ENCODE measurements around the gene NRAP.

NRAP gene

DNA sequence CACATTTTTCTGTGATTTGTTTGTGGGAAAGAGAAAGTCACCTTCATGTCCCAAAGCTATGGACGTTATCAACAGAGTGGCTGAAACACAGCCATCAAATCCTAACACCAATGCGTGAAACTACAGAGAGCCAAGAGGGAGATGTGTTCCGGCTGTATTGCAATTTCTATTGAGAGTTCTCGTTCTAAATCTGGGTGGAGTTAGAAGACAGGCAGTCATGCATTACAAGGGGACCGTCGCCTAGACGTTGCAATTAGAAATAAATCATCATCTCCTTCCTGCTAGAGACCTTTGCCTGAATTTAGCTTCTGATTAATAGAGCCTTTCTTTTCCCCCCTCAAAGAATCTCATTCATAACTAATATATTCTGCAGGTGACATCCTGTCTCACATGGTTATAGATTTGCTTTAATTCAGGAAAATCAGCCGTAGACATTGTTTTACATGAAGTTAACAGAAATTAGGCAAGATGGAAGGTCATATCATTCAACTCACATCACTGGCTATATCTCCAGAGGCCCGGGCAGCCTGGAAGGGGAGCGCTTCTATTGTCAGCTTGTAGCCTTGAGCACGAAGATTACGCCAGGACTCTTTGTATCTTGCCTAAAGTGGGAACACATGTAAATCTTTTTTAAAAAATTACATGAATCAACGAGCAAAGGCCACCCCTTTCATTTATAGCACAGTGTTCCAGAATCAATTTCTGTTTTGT is 58.4 kb downstream of the NRAP start:
- DNase-seq: no peak

DNA sequence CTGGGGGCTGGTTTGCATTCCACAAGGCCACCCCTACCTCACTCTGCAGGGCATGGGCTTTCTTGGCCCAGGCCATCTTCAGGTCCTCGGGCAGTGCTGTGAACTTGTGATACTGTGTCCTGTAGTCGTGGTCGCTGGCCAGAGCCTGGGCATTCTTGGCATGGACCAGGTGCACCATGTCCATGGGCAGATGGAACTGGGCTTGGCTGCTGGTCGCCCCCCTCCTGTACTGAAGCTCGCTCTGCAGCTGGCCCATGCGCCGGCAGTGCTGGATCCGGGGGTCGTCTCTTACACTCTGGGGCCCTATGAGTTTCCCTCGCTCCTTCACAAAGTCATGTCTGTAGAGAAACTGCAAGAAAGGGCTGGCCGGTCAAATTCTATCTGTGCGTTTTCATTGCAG is 59.3 kb downstream of the NRAP start:
- no peak for DNase-seq

DNA sequence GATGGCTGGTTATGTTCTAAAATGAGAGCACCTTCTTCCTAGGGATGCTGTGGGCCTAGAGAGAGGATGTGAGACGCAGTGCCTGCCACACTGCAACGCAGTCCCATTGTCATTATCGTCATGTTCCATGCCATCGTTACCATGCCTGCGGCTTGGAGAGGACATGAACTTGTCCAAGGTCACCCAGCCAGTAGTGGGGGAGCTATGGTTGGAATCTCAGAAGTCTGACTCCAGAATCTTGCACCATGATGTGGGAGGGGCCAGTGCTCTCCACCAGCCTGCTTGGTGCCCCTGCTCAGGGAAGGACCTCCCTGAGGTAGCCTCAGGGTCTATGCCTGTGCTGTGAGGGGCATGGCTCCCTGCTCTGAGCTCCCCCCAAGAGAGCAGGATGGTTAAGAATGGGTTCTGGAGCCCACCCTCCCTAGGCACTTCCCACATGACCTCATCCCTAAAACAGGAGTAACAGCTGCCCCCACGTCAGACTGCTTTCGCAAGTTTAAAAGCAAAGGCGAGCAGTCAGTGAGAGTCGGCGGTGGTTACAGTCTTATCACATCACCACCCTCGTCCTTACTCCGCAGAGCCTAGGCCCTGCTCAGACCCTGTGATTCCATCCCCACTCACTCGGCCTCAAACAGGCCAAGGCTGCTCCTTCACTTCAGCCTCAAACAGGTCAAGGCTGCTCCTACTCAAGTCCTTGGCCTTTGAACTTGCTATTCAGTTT is 60.6 kb downstream of the NRAP start:
- no peak for DNase-seq

- DNase-seq: no peak
Measured at GRCh38 chr10:113600569-113600968, 63.3 kb downstream of the NRAP start.

GRCh38 chr10:113594652-113595051 is 69.2 kb downstream of the NRAP start:
- DNase-seq: no peak

GRCh38 chr10:113592380-113592779 is 71.5 kb downstream of the NRAP start:
- no peak for DNase-seq

- no peak for DNase-seq
Measured at GRCh38 chr10:113590581-113590980, 73.3 kb downstream of the NRAP start.

GRCh38 chr10:113589201-113589770 is 74.6 kb downstream of the NRAP start:
- no peak for DNase-seq

GRCh38 chr10:113585949-113586348 is 77.9 kb downstream of the NRAP start:
- DNase-seq: no peak

DNA sequence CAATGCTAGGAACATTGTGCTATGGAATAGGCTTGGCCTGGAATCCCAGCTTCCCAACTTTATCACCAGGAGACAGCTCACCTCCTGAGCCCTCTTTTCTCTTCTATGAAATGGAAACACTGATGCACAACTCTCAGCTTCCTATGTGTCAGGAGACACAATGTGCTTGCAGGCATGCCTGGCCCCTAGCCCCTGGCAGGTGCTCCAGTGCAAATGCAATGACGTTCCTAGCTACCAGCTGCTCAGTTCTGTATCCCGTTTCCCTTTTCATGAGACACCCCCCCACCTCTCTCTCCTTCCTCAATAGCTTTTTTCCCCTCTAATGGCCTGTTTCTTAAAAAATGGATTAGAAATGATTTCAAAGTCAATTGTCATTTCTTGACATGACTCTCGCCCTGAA is 80.3 kb downstream of the NRAP start:
- no peak for DNase-seq

- no peak for DNase-seq
Measured at GRCh38 chr10:113581092-113581491, 82.7 kb downstream of the NRAP start.

GRCh38 chr10:113578773-113579172 is 85.1 kb downstream of the NRAP start:
- no peak for DNase-seq

DNA sequence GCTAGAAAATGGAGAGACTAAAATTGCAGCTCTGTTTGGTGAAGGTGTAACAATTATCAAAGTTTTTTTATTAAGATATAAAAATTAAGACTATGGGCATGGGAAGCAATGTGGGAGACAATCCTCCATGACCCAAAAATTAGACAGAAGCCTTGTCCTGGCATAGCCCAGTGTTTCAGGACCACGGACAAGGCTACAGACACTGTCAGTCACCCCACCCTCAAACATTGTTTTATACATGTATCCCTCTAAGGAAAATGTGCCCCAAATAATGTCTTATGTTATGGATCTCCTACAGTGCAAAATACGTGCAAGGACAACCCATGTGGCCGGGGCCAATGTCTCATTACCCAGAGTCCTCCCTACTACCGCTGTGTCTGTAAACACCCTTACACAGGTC is 87.0 kb downstream of the NRAP start:
- DNase-seq: no peak

- DNase-seq: no peak
Measured at GRCh38 chr10:113573368-113573767, 90.5 kb downstream of the NRAP start.

GRCh38 chr10:113572520-113573290 is 91.1 kb downstream of the NRAP start:
- DNase-seq: no peak

- no peak for DNase-seq
Measured at GRCh38 chr10:113569576-113569975, 94.3 kb downstream of the NRAP start.

GRCh38 chr10:113566888-113567287 is 97.0 kb downstream of the NRAP start:
- DNase-seq: no peak

DNA sequence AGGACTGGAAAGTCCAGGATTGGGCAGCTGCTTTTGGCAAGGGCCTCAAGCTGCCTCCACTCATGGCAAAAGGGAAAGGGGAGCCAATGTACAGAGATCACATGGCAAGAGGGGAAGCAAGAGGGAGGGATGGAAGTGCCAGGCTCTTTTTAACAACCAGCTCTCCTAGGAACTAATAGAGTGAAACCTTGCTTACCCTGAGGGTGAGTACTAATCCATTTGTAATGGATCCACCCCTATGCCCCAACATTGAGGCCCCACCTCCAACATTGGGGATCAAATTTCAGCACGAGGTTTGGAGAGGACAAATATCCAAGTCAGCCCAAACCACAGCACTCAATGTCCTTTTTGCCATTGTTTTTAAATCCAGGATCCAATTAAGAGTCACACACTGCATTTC is 98.5 kb downstream of the NRAP start:
- DNase-seq: no peak

DNA sequence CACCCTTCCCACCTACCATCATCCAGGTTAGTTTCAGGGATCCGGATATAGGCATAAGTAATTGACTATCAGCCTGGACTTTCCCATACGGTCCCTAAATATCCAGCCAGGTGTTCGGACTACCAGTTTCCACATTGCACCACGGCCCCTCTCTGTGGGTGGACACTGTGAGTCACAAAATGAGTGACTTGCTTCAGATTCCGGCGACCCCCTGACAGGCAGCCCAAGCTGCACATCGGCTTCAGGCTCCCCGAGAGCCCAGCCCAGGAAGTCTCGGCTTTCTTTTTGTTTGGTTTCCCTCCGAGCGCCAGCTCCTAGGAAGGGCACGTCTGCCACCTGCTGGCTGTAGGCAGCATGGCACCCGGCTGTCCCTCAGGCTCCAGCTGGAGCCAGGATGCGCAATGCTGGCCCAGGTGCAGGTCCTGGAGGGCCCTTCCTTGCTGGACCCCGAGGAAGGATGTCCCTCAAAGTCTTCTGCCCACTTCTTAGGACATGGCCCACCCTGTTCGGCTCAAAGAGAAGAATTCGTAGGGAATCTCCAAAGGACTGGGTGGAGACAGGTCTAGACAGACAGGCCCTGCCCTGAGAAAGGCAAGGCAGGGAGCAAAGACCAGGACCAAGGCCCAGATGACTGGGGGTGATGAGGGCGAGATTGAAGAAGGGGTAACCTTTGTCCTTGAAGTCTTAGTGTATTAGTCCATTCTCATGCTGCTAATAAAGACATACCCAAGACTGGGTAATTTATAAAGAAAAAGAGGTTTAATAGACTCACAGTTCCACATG is 100.3 kb downstream of the NRAP start:
- DNase-seq: peak; percentile 12

GRCh38 chr10:113562704-113563103 is 101.1 kb downstream of the NRAP start:
- no peak for DNase-seq

- DNase-seq: no peak
Measured at GRCh38 chr10:113562069-113562468, 101.8 kb downstream of the NRAP start.

- DNase-seq: no peak
Measured at GRCh38 chr10:113561214-113561613, 102.6 kb downstream of the NRAP start.

- no peak for DNase-seq
Measured at GRCh38 chr10:113560071-113560470, 103.8 kb downstream of the NRAP start.

All from NCI-H226 (cell line).